ENCODE measurements around the gene KCNK1.
"Not testable (repeated sequence)": the region's sequence is repeated elsewhere in the genome, so short reads cannot be mapped to it uniquely, and the experiment has no call there.

DNA sequence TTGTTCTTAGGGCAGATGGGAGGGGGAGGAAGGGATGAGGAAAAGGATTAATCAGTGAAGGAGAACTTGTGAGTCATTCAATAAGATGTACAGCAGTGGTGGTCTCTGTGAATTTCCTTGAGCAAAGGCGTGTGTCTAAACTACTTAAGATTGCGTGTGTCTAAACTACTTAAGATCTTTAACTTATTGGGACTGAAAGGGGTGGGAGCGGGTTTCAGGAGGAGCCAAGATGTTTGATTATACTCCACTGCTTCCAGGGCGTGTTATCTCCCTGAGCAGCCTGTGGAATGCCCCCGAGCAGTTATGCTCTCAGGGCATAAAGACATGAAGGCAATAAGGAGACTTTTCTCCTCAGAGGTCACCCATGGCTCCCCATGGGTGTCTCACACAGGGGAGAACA is 2.5 kb upstream of the KCNK1 start:
- TF ChIP-seq, protein P1, sequence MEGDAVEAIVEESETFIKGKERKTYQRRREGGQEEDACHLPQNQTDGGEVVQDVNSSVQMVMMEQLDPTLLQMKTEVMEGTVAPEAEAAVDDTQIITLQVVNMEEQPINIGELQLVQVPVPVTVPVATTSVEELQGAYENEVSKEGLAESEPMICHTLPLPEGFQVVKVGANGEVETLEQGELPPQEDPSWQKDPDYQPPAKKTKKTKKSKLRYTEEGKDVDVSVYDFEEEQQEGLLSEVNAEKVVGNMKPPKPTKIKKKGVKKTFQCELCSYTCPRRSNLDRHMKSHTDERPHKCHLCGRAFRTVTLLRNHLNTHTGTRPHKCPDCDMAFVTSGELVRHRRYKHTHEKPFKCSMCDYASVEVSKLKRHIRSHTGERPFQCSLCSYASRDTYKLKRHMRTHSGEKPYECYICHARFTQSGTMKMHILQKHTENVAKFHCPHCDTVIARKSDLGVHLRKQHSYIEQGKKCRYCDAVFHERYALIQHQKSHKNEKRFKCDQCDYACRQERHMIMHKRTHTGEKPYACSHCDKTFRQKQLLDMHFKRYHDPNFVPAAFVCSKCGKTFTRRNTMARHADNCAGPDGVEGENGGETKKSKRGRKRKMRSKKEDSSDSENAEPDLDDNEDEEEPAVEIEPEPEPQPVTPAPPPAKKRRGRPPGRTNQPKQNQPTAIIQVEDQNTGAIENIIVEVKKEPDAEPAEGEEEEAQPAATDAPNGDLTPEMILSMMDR (IDR thresholded peaks at IDR 0.05), result not testable (repeated sequence)
- TF ChIP-seq POLR2A (IDR thresholded peaks at IDR 0.05), result not testable (repeated sequence)
